Hepatocyte (in vitro differentiated cells): Measurements from ENCODE around the gene SARDH. TPM values are rescaled to one million over a fixed set of nuclear protein-coding genes. Genes with fewer than 3 reads are reported as not detected.

ENCODE experiments used
- DNase-seq: peaks from one replicate; pipeline ENCODE4 v3.0.0-alpha.2; 2016; ENCODE audit warnings: low spot score
- H2AFZ ChIP-seq: fragments of 200-600 bp; sonication (generic); 2 replicates; pipeline ENCODE4 v1.6.0; 2016; ENCODE audit warnings: antibody characterized with exemption, mild to moderate bottlenecking
- H3K27ac ChIP-seq: fragments of 200-600 bp; sonication (generic); 2 replicates; pipeline ENCODE4 v1.5.1; 2016; ENCODE audit warnings: mild to moderate bottlenecking
- H3K27me3 ChIP-seq: fragments of 200-600 bp; sonication (generic); 2 replicates; pipeline ENCODE4 v1.6.1; 2016
- H3K36me3 ChIP-seq: fragments of 200-600 bp; sonication (generic); replicated peaks from 2 replicates; pipeline ENCODE4 v1.5.1; 2016; ENCODE audit warnings: low read depth; ENCODE audit not compliant: insufficient read depth
- H3K4me1 ChIP-seq: fragments of 200-600 bp; sonication (generic); 2 replicates; pipeline ENCODE4 v1.5.1; 2016; ENCODE audit warnings: mild to moderate bottlenecking, moderate library complexity; ENCODE audit not compliant: insufficient read depth
- H3K4me2 ChIP-seq: fragments of 200-600 bp; sonication (generic); 2 replicates; pipeline ENCODE4 v1.6.0; 2016
- H3K4me3 ChIP-seq: fragments of 200-600 bp; sonication (generic); 2 replicates; pipeline ENCODE4 v1.5.1; 2016; ENCODE audit warnings: mild to moderate bottlenecking
- H3K79me2 ChIP-seq: fragments of 200-600 bp; sonication (generic); 2 replicates; pipeline ENCODE4 v1.6.0; 2017; ENCODE audit warnings: mild to moderate bottlenecking
- H3K9me2 ChIP-seq: fragments of 200-600 bp; sonication (generic); replicated peaks from 2 replicates; pipeline ENCODE4 v1.6.0; 2017; ENCODE audit warnings: mild to moderate bottlenecking; ENCODE audit not compliant: insufficient read depth
- H3K9me3 ChIP-seq: fragments of 200-600 bp; sonication (generic); 2 replicates; pipeline ENCODE4 v1.5.1; 2016; ENCODE audit warnings: low read depth, mild to moderate bottlenecking
- H4K20me1 ChIP-seq: fragments of 200-600 bp; sonication (generic); 2 replicates; pipeline ENCODE4 v1.6.0; 2016; ENCODE audit warnings: mild to moderate bottlenecking; ENCODE audit not compliant: insufficient read depth, poor library complexity, severe bottlenecking
- CTCF ChIP-seq: fragments of 200-600 bp; sonication (generic); IDR thresholded peaks from 2 replicates; pipeline ENCODE4 v1.5.1; 2016; ENCODE audit warnings: antibody characterized with exemption, mild to moderate bottlenecking; ENCODE audit not compliant: poor library complexity
- EZH2 ChIP-seq: fragments of 200-600 bp; sonication (generic); IDR thresholded peaks from 2 replicates; pipeline ENCODE4 v1.6.1; 2016; ENCODE audit warnings: antibody characterized with exemption, mild to moderate bottlenecking, borderline replicate concordance
- EZH2phosphoT487 ChIP-seq: fragments of 200-600 bp; sonication (generic); IDR thresholded peaks from one replicate; pipeline ENCODE4 v1.6.1; 2018; ENCODE audit warnings: antibody characterized with exemption, mild to moderate bottlenecking, low read depth, moderate library complexity; ENCODE audit not compliant: unreplicated experiment, severe bottlenecking
- WGBS: methylation state at CpG from one replicate; pipeline ENCODE4 v1.1.6; 2016; ENCODE audit warnings: low lambda C conversion rate; ENCODE audit errors: missing lambda C conversion rate; 5-methylcytosine and 5-hydroxymethylcytosine counted together
- polyA plus RNA-seq: library from polyadenylated mRNA; unstranded; fragments of >200 nt; fragmentation: Nextera tagmentation; extraction: Ambion mirVana; gene quantifications from 2 replicates; pipeline ENCODE4 v1.2.1, GENCODE V29; 2016
- total RNA-seq: library from RNA; depleted of rRNA; stranded (reverse); fragments of >200 nt; gene quantifications from 2 replicates; pipeline ENCODE4 v1.2.3, GENCODE V29; 2014

The SARDH gene
- total and polyA plus RNA-seq, 2 experiments from 2014 or later, result 7.5 to 9.8 TPM

GRCh38 chr9:133760713-133761290, 22.6 kb upstream of the SARDH start:
- Histone ChIP-seq H3K27ac (no peak overlapping the region), H3K27me3 (no peaks in the 10 kb centered on the region), H4K20me1 (no peaks in the 10 kb centered on the region), H2AFZ (no peak overlapping the region), H3K4me2 (no peak overlapping the region), H3K4me3 (no peak overlapping the region), H3K9me2 (no peaks in the 10 kb centered on the region), H3K36me3 (no peaks in the 10 kb centered on the region), H3K9me3 (no peaks in the 10 kb centered on the region), H3K4me1 (no peaks in the 10 kb centered on the region), H3K79me2 (no peaks in the 10 kb centered on the region)
- TF ChIP-seq EZH2 (no peak), CTCF (no peak), EZH2phosphoT487 (no peak)
- no peak for DNase-seq
- WGBS, result no CpG with 5 or more reads among the region's 11 CpGs

GRCh38 chr9:133759946-133760345, 21.8 kb upstream of the SARDH start:
- H3K4me2 ChIP-seq, result no peak overlapping the region
- no peak for TF ChIP-seq EZH2phosphoT487
- TF ChIP-seq CTCF, result no peak
- TF ChIP-seq EZH2, result no peak
- WGBS, result 95% methylated on average over 3 of the region's 11 CpGs
- no peaks in the 10 kb centered on the region for H3K79me2 ChIP-seq
- no peaks in the 10 kb centered on the region for H3K9me2 ChIP-seq
- no peaks in the 10 kb centered on the region for H3K4me1 ChIP-seq
- no peak for DNase-seq
- no peaks in the 10 kb centered on the region for H3K27me3 ChIP-seq
- no peak overlapping the region for H2AFZ ChIP-seq
- no peak overlapping the region for H3K27ac ChIP-seq
- H3K9me3 ChIP-seq, result no peaks in the 10 kb centered on the region
- H3K36me3 ChIP-seq, result no peaks in the 10 kb centered on the region
- H3K4me3 ChIP-seq, result no peak overlapping the region
- no peaks in the 10 kb centered on the region for H4K20me1 ChIP-seq

- DNase-seq, result peak; percentile 3
- TF ChIP-seq EZH2phosphoT487, result no peak
- TF ChIP-seq EZH2, result no peak
- no peak for TF ChIP-seq CTCF
- no peak overlapping the region for H2AFZ ChIP-seq
- no peaks in the 10 kb centered on the region for H3K36me3 ChIP-seq
- no peaks in the 10 kb centered on the region for H3K4me1 ChIP-seq
- 95% methylated on average over 16 of the region's 32 CpGs for WGBS
- no peak overlapping the region for H3K27ac ChIP-seq
- no peaks in the 10 kb centered on the region for H3K79me2 ChIP-seq
- H3K9me3 ChIP-seq, result no peaks in the 10 kb centered on the region
- no peak overlapping the region for H3K4me3 ChIP-seq
- no peaks in the 10 kb centered on the region for H3K9me2 ChIP-seq
- H3K4me2 ChIP-seq, result no peak overlapping the region
- H3K27me3 ChIP-seq, result no peaks in the 10 kb centered on the region
- no peaks in the 10 kb centered on the region for H4K20me1 ChIP-seq
Measured at GRCh38 chr9:133759146-133759900, 21.2 kb upstream of the SARDH start.
